Uterus (tissue), 4 donors: Measurements from ENCODE around the gene LRP1B. TPM values are rescaled to one million over a fixed set of nuclear protein-coding genes. Genes with fewer than 3 reads are reported as not detected.

Experiments
- DNase-seq, 2 donors: peaks; one replicate each; pipeline ENCODE4 v3.0.0-alpha.2; 2019 to 2020
- H3K27ac ChIP-seq, 2 donors: fragments of 200-600 bp; sonication (generic); 1 replicate in 1 of 2; 2 replicates in 1 of 2; pipeline ENCODE4 v1.5.1; 2016 to 2018
- H3K27me3 ChIP-seq, 2 donors: fragments of 200-600 bp; sonication (generic); one replicate each; pipeline ENCODE4 v1.5.1; 2018 to 2019; ENCODE audit warnings: control low read depth in 1 of 2
- H3K36me3 ChIP-seq, 2 donors: fragments of 200-600 bp; sonication (generic); one replicate each; pipeline ENCODE4 v1.5.1; 2019; ENCODE audit warnings: control low read depth in 1 of 2
- H3K4me1 ChIP-seq, 2 donors: fragments of 200-600 bp; sonication (generic); one replicate each; pipeline ENCODE4 v1.5.1; 2018 to 2019; ENCODE audit warnings: control low read depth in 1 of 2
- H3K4me3 ChIP-seq, 2 donors: fragments of 200-600 bp; sonication (generic); 1 replicate in 1 of 2; 2 replicates in 1 of 2; pipeline ENCODE4 v1.5.1; 2018 to 2019; ENCODE audit warnings: mild to moderate bottlenecking in 1 of 2
- H3K9me3 ChIP-seq, 2 donors: fragments of 200-600 bp; sonication (generic); one replicate each; pipeline ENCODE4 v1.5.1; 2019; ENCODE audit warnings: control low read depth in 1 of 2
- CTCF ChIP-seq, 4 experiments: fragments of 200-600 bp in 2 of 4; fragments of 450-650 bp in 2 of 4; sonication (generic) in 2 of 4; IDR thresholded peaks; one replicate each; pipeline ENCODE4 v1.5.1; 2016 to 2019; ENCODE audit warnings: antibody characterized with exemption in 4 of 4, mild to moderate bottlenecking in 2 of 4, moderate library complexity in 1 of 4
- POLR2A ChIP-seq, 2 donors: fragments of 450-650 bp; IDR thresholded peaks; one replicate each; pipeline ENCODE4 v1.6.1; 2016; ENCODE audit warnings: antibody characterized with exemption in 2 of 2, mild to moderate bottlenecking in 1 of 2, moderate library complexity in 1 of 2
- intact Hi-C: fragments of 100-400 bp; cut with DNase I; formaldehyde crosslinking; loops from one replicate; pipeline ENCODE4 v1.15.1; 2023; ENCODE audit warnings: low total_unique reads
- total RNA-seq, 4 donors: library from RNA; depleted of rRNA in 3 of 4; stranded (reverse); fragments of >200 nt in 3 of 4; gene quantifications; one replicate each; pipeline versions ENCODE4 v1.1.0 to v1.2.4, GENCODE V29; 2014 to 2023
- donor health status: DM: yes; HTN: yes; CAD: no.

The LRP1B gene
- total RNA-seq, 4 donors from 2014 or later, result 0.29 to 7.3 (median 0.79) TPM; not detected in 1

DNA sequence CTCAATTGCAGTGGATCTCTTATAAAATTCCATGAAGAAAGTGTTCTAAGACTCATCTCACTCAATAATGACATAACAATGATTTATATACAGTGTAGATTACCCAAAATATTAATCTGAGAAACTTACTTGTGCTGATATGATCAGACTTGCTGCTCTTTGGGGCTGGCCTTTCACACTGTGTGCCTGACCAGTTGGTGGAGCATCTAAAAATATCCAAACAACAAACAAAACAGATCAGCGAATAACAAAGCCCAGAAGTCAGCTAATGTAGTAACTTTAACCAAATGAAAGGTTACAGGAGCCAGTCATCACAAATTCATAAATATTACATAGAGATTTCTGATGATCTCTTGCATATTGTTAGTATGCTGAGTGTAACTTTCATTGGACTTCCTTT is 1883.9 kb downstream of the LRP1B start:
- no peak for DNase-seq
- Histone ChIP-seq H3K27ac (no peak overlapping the region), H3K36me3 (no peaks in the 10 kb centered on the region), H3K4me1 (no peaks in the 10 kb centered on the region), H3K27me3 (no peaks in the 10 kb centered on the region), H3K4me3 (no peak overlapping the region), H3K9me3 (no peaks in the 10 kb centered on the region)
- intact Hi-C loops, result no loop called here
- TF ChIP-seq CTCF (IDR thresholded peaks at IDR 0.05) (no peak), POLR2A (IDR thresholded peaks at IDR 0.05) (no peak)

- no peak for DNase-seq
- Histone ChIP-seq H3K27me3 (no peaks in the 10 kb centered on the region), H3K36me3 (no peaks in the 10 kb centered on the region), H3K9me3 (no peaks in the 10 kb centered on the region), H3K4me1 (no peaks in the 10 kb centered on the region), H3K27ac (no peak overlapping the region), H3K4me3 (no peak overlapping the region)
- TF ChIP-seq CTCF (IDR thresholded peaks at IDR 0.05), result no peak
- TF ChIP-seq POLR2A (IDR thresholded peaks at IDR 0.05), result no peak
- intact Hi-C loops, result no loop called here
Observed at GRCh38 chr2:140246058-140246457, 1884.8 kb downstream of the LRP1B start.

GRCh38 chr2:140242889-140243288 is 1887.9 kb downstream of the LRP1B start:
- H3K4me1 ChIP-seq, result no peaks in the 10 kb centered on the region
- intact Hi-C loops, result no loop called here
- no peak overlapping the region for H3K27ac ChIP-seq
- no peaks in the 10 kb centered on the region for H3K9me3 ChIP-seq
- H3K4me3 ChIP-seq, result no peak overlapping the region
- no peaks in the 10 kb centered on the region for H3K27me3 ChIP-seq
- TF ChIP-seq POLR2A (IDR thresholded peaks at IDR 0.05) (no peak), CTCF (IDR thresholded peaks at IDR 0.05) (no peak)
- H3K36me3 ChIP-seq, result no peaks in the 10 kb centered on the region
- no peak for DNase-seq

- no peak for DNase-seq
- Histone ChIP-seq H3K9me3 (no peaks in the 10 kb centered on the region), H3K4me1 (no peaks in the 10 kb centered on the region), H3K27ac (no peak overlapping the region), H3K36me3 (no peaks in the 10 kb centered on the region), H3K4me3 (no peak overlapping the region), H3K27me3 (no peaks in the 10 kb centered on the region)
- TF ChIP-seq POLR2A (IDR thresholded peaks at IDR 0.05) (no peak), CTCF (IDR thresholded peaks at IDR 0.05) (no peak)
- intact Hi-C loops, result no loop called here
Observed at GRCh38 chr2:140234116-140234515, 1896.7 kb downstream of the LRP1B start.

DNA sequence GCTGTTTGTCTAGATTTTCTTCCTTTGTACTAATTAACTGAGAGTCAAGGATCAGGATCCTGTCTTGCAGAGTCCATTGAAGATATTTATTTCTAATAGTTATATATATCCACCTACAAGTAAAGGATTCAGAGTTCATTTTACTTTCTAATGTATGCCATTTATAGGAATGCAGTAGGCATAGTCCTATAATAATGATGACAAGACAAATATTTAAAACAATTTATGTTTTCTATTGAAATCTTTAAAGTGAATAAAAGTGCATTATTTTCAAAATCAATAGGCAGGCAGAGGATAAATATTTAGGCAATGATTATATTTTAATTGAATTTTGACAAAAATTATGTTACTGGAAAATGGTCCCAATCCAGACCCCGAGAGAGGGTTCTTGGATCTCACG is 1919.9 kb downstream of the LRP1B start:
- intact Hi-C loops, result no loop called here
- TF ChIP-seq POLR2A (IDR thresholded peaks at IDR 0.05) (no peak), CTCF (IDR thresholded peaks at IDR 0.05) (no peak)

More for the DNA sequence above, 1919.9 kb downstream of the LRP1B start:
- no peak overlapping the region for H3K4me3 ChIP-seq
- H3K9me3 ChIP-seq, result no peaks in the 10 kb centered on the region
- H3K4me1 ChIP-seq, result no peaks in the 10 kb centered on the region
- DNase-seq, result no peak
- no peaks in the 10 kb centered on the region for H3K36me3 ChIP-seq
- no peak overlapping the region for H3K27ac ChIP-seq
- H3K27me3 ChIP-seq, result no peaks in the 10 kb centered on the region
